Central memory CD8-positive, alpha-beta T cell (primary cell): ENCODE results near the gene TMEM235.

Experiments
- ATAC-seq: fragments of 150-1000 bp; cut with Tn5 transposase; replicated peaks from 2 replicates; pipeline ENCODE4 v1.10.0; 2022; ENCODE audit warnings: mild to moderate bottlenecking, moderate FRiP score, moderate number of reproducible peaks; ENCODE audit not compliant: poor library complexity, severe bottlenecking; ENCODE audit errors: extremely low read depth
- DNase-seq, 2 donors: peaks; one replicate each; pipeline ENCODE4 v3.0.0; 2021; ENCODE audit warnings: low spot score in 2 of 2
- H3K27ac Mint-ChIP-seq: one replicate; pipeline ENCODE4 v1.8.0; 2022; ENCODE audit warnings: low read depth, mild to moderate bottlenecking, moderate library complexity, mixed read lengths
- H3K27me3 Mint-ChIP-seq: one replicate; pipeline ENCODE4 v1.8.0; 2022; ENCODE audit warnings: mixed read lengths
- H3K36me3 Mint-ChIP-seq: one replicate; pipeline ENCODE4 v1.8.0; 2022; ENCODE audit warnings: mild to moderate bottlenecking, moderate library complexity, mixed read lengths; ENCODE audit not compliant: insufficient read depth
- H3K4me1 Mint-ChIP-seq: one replicate; pipeline ENCODE4 v1.8.0; 2022; ENCODE audit warnings: mixed read lengths
- H3K4me3 Mint-ChIP-seq: one replicate; pipeline ENCODE4 v1.8.0; 2022; ENCODE audit warnings: mild to moderate bottlenecking, moderate library complexity, mixed read lengths
- H3K9me3 Mint-ChIP-seq: one replicate; pipeline ENCODE4 v1.8.0; 2022; ENCODE audit warnings: mixed read lengths

Gene TMEM235

GRCh38 chr17:78204387-78205123, 26.9 kb upstream of the TMEM235 start:
- Mint-ChIP-seq H3K36me3 (no peaks in the 10 kb centered on the region), H3K27me3 (no peaks in the 10 kb centered on the region), H3K4me3 (no peak overlapping the region), H3K9me3 (no peaks in the 10 kb centered on the region), H3K4me1 (no peaks in the 10 kb centered on the region), H3K27ac (no peak overlapping the region)
- no peak for ATAC-seq
- no peak for DNase-seq

DNA sequence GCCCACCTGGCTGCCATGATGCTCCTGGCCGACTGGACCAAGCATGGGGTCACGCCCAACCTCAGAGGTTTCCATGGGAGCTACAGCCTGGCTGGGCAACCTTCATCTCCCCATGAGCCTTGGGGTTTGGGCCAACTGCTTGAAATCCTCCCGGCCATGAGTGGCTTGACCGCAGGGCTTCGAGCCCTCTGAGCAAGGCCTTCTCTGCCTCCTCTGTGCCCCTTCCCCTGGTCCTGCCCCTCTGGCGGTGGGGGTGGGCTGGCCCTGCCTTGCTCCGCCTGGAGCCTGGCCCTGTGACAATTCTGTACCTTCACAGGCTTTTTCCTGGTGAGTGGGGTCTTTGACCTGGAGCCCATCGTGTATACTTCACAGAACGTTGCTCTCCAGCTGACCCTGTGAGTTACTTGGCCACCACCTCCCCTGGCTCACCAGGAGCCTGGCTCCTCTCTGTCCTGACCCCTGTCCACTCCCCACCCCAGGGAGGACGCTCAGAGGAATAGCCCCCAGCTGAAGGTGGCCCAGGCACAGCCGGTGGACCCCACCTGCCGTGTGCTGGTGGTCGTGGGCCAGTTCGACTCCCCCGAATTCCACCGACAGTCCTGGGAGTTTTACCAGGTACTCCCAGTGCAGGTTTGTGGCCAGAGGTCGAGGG, 26.2 kb upstream of the TMEM235 start:
- DNase-seq: no peak
- no peak for ATAC-seq
- Mint-ChIP-seq H3K36me3 (no peaks in the 10 kb centered on the region), H3K4me1 (no peaks in the 10 kb centered on the region), H3K27me3 (no peaks in the 10 kb centered on the region), H3K9me3 (no peaks in the 10 kb centered on the region), H3K4me3 (no peak overlapping the region), H3K27ac (no peak overlapping the region)

DNA sequence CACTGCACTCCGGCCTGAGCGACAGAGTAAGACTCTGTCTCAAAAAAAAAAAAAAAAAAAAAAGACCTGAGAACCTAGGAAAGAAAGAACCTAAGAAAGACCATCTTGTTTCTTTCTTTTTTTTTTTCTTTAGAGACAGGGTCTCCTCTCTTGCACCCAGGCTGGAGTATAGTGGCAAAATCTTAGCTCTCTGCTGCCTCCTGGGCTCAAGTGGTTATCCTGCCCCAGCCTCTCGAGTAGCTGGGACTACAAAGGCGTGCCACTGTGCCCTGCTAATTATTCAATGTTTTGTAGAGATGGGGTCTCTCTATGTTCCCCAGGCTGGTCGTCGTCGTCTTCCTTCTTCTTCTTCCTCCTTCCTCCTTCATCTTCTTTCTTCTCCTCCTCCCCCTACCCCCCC, 25.1 kb upstream of the TMEM235 start:
- Mint-ChIP-seq H3K9me3 (no peaks in the 10 kb centered on the region), H3K27me3 (no peaks in the 10 kb centered on the region), H3K4me1 (no peaks in the 10 kb centered on the region), H3K36me3 (no peaks in the 10 kb centered on the region), H3K27ac (no peak overlapping the region), H3K4me3 (no peak overlapping the region)
- ATAC-seq (no peak), DNase-seq (no peak)

- Mint-ChIP-seq H3K27ac (no peak overlapping the region), H3K4me3 (no peak overlapping the region)
Observed at GRCh38 chr17:78208486-78208885, 22.9 kb upstream of the TMEM235 start.

DNA sequence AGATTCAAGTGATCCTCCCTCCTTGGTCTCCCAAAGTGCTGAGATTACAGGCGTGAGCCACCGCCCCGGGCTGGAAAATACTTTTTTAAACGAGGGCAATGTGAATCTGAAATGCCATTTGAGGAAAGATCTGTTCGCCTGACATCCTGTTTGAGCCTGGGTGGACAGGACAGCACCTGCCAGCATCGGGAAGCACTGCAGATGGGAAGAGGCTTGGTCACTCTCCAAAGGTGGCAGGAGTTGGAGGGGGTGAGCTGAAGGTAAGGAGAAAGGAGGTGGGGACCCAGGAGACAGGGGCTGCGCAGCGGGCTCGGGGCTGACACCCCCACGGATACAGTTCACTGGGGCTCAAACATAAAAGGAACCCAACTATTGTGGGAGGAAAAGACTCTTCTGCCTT, 21.3 kb upstream of the TMEM235 start:
- Mint-ChIP-seq H3K9me3 (no peaks in the 10 kb centered on the region), H3K27ac (no peak overlapping the region), H3K27me3 (no peaks in the 10 kb centered on the region), H3K4me3 (no peak overlapping the region), H3K4me1 (no peaks in the 10 kb centered on the region), H3K36me3 (peaks cover 1% of the 10 kb centered on the region)
- ATAC-seq: no peak
- DNase-seq: no peak

More at GRCh38 chr17:78208486-78208885, 22.9 kb upstream of the TMEM235 start:
- no peaks in the 10 kb centered on the region for H3K9me3 Mint-ChIP-seq
- H3K36me3 Mint-ChIP-seq: no peaks in the 10 kb centered on the region
- H3K4me1 Mint-ChIP-seq: no peaks in the 10 kb centered on the region
- no peaks in the 10 kb centered on the region for H3K27me3 Mint-ChIP-seq
- no peak for ATAC-seq
- DNase-seq: no peak

GRCh38 chr17:78211032-78211431, 20.4 kb upstream of the TMEM235 start:
- no peaks in the 10 kb centered on the region for H3K9me3 Mint-ChIP-seq
- H3K4me3 Mint-ChIP-seq: no peak overlapping the region
- no peak overlapping the region for H3K27ac Mint-ChIP-seq
- H3K27me3 Mint-ChIP-seq: no peaks in the 10 kb centered on the region
- ATAC-seq (no peak), DNase-seq (no peak)
- peaks cover 1% of the 10 kb centered on the region for H3K36me3 Mint-ChIP-seq
- no peaks in the 10 kb centered on the region for H3K4me1 Mint-ChIP-seq

DNA sequence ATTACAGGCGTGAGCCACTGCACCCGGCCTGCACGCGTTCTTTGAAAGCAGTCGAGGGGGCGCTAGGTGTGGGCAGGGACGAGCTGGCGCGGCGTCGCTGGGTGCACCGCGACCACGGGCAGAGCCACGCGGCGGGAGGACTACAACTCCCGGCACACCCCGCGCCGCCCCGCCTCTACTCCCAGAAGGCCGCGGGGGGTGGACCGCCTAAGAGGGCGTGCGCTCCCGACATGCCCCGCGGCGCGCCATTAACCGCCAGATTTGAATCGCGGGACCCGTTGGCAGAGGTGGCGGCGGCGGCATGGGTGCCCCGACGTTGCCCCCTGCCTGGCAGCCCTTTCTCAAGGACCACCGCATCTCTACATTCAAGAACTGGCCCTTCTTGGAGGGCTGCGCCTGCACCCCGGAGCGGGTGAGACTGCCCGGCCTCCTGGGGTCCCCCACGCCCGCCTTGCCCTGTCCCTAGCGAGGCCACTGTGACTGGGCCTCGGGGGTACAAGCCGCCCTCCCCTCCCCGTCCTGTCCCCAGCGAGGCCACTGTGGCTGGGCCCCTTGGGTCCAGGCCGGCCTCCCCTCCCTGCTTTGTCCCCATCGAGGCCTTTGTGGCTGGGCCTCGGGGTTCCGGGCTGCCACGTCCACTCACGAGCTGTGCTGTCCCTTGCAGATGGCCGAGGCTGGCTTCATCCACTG, 17.3 kb upstream of the TMEM235 start, which contains the start of gene BIRC5:
Gene BIRC5 (plus strand): TSS at position 238 of the 690 bp plus-strand sequence. CDS start 64 bp downstream, at position 302.
- H3K27me3 Mint-ChIP-seq: no peaks in the 10 kb centered on the region
- peak within 1 kb of the TSS; percentile 75 for H3K4me3 Mint-ChIP-seq
- DNase-seq: peak; percentile 83 to 91
- no peak within 1 kb of the TSS for H3K27ac Mint-ChIP-seq
- ATAC-seq: peak; percentile 99
- H3K4me1 Mint-ChIP-seq: no peaks in the 10 kb centered on the region
- no peaks in the 10 kb centered on the region for H3K9me3 Mint-ChIP-seq
- peaks cover 5% of the 10 kb centered on the region for H3K36me3 Mint-ChIP-seq

DNA sequence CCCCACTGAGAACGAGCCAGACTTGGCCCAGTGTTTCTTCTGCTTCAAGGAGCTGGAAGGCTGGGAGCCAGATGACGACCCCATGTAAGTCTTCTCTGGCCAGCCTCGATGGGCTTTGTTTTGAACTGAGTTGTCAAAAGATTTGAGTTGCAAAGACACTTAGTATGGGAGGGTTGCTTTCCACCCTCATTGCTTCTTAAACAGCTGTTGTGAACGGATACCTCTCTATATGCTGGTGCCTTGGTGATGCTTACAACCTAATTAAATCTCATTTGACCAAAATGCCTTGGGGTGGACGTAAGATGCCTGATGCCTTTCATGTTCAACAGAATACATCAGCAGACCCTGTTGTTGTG, 16.7 kb upstream of the TMEM235 start:
- DNase-seq (no peak), ATAC-seq (no peak)
- peak overlapping the region; percentile 75 for H3K4me3 Mint-ChIP-seq
- H3K27ac Mint-ChIP-seq: no peak overlapping the region
- no peaks in the 10 kb centered on the region for H3K27me3 Mint-ChIP-seq
- no peaks in the 10 kb centered on the region for H3K9me3 Mint-ChIP-seq
- H3K36me3 Mint-ChIP-seq: peaks cover 8% of the 10 kb centered on the region
- no peaks in the 10 kb centered on the region for H3K4me1 Mint-ChIP-seq

DNA sequence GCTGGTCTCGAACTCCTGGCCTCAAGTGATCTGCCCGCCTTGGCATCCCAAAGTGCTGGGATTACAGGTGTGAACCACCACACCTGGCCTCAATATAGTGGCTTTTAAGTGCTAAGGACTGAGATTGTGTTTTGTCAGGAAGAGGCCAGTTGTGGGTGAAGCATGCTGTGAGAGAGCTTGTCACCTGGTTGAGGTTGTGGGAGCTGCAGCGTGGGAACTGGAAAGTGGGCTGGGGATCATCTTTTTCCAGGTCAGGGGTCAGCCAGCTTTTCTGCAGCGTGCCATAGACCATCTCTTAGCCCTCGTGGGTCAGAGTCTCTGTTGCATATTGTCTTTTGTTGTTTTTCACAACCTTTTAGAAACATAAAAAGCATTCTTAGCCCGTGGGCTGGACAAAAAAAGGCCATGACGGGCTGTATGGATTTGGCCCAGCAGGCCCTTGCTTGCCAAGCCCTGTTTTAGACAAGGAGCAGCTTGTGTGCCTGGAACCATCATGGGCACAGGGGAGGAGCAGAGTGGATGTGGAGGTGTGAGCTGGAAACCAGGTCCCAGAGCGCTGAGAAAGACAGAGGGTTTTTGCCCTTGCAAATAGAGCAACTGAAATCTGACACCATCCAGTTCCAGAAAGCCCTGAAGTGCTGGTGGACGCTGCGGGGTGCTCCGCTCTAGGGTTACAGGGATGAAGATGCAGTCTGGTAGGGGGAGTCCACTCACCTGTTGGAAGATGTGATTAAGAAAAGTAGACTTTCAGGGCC, 11.9 kb upstream of the TMEM235 start:
- H3K27me3 Mint-ChIP-seq: no peaks in the 10 kb centered on the region
- DNase-seq (no peak), ATAC-seq (no peak)
- H3K4me3 Mint-ChIP-seq: no peak overlapping the region
- no peaks in the 10 kb centered on the region for H3K4me1 Mint-ChIP-seq
- peaks cover 10% of the 10 kb centered on the region for H3K36me3 Mint-ChIP-seq
- H3K9me3 Mint-ChIP-seq: no peaks in the 10 kb centered on the region
- no peak overlapping the region for H3K27ac Mint-ChIP-seq

- no peak for ATAC-seq
- no peak for DNase-seq
- Mint-ChIP-seq H3K4me3 (no peak overlapping the region), H3K9me3 (no peaks in the 10 kb centered on the region), H3K36me3 (peaks cover 10% of the 10 kb centered on the region), H3K27ac (no peak overlapping the region), H3K27me3 (no peaks in the 10 kb centered on the region), H3K4me1 (no peaks in the 10 kb centered on the region)
Observed at GRCh38 chr17:78223061-78223460, 8.4 kb upstream of the TMEM235 start.

- ATAC-seq: no peak
- Mint-ChIP-seq H3K9me3 (no peaks in the 10 kb centered on the region), H3K4me1 (no peaks in the 10 kb centered on the region), H3K36me3 (peaks cover 8% of the 10 kb centered on the region), H3K4me3 (no peak overlapping the region), H3K27ac (no peak overlapping the region), H3K27me3 (no peaks in the 10 kb centered on the region)
- DNase-seq: no peak
Observed at GRCh38 chr17:78223765-78224164, 7.7 kb upstream of the TMEM235 start.

- Mint-ChIP-seq H3K27me3 (no peaks in the 10 kb centered on the region), H3K27ac (no peak overlapping the region), H3K9me3 (no peaks in the 10 kb centered on the region), H3K36me3 (peaks cover 5% of the 10 kb centered on the region), H3K4me3 (no peak overlapping the region), H3K4me1 (no peaks in the 10 kb centered on the region)
- DNase-seq (no peak), ATAC-seq (no peak)
Observed at GRCh38 chr17:78224231-78225087, 7.0 kb upstream of the TMEM235 start.
